H9 (cell line): ENCODE data around the gene ARHGDIA. TPM values are rescaled to one million over a fixed set of nuclear protein-coding genes. Genes with fewer than 3 reads are reported as not detected.

Experiments used
- DNase-seq: peaks from one replicate; pipeline ENCODE4 v3.0.0-alpha.2; 2017
- H2AFZ ChIP-seq: one replicate; pipeline ENCODE4 v1.6.1; 2013; ENCODE audit warnings: mild to moderate bottlenecking, low read length, control low read depth, moderate library complexity
- H2AK5ac ChIP-seq: 2 replicates; pipeline ENCODE4 v1.6.1; 2013; ENCODE audit warnings: low read length, control low read depth, mixed read lengths; ENCODE audit not compliant: insufficient read length
- H2BK120ac ChIP-seq: one replicate; pipeline ENCODE4 v1.6.1; 2013; ENCODE audit warnings: low read depth, mild to moderate bottlenecking, low read length, control low read depth, inconsistent platforms; ENCODE audit not compliant: poor library complexity, severe bottlenecking
- H2BK12ac ChIP-seq: 2 replicates; pipeline ENCODE4 v1.6.1; 2013; ENCODE audit warnings: low read length, control low read depth, mixed read lengths, low read depth; ENCODE audit not compliant: insufficient read length
- H2BK15ac ChIP-seq: 2 replicates; pipeline ENCODE4 v1.6.1; 2013; ENCODE audit warnings: low read depth, low read length, control low read depth
- H2BK20ac ChIP-seq: one replicate; pipeline ENCODE4 v1.6.1; 2013; ENCODE audit warnings: low read depth, mild to moderate bottlenecking, low read length, control low read depth, inconsistent platforms; ENCODE audit not compliant: poor library complexity, severe bottlenecking
- H2BK5ac ChIP-seq: 2 replicates; pipeline ENCODE4 v1.6.1; 2013; ENCODE audit warnings: low read length, control low read depth, mixed read lengths; ENCODE audit not compliant: insufficient read length
- H3K14ac ChIP-seq: 2 replicates; pipeline ENCODE4 v1.6.1; 2013; ENCODE audit warnings: low read length, control low read depth; ENCODE audit not compliant: insufficient read depth
- H3K18ac ChIP-seq: 2 replicates; pipeline ENCODE4 v1.6.1; 2013; ENCODE audit warnings: low read depth, mild to moderate bottlenecking, mixed read lengths, low read length, control low read depth; ENCODE audit not compliant: insufficient read length
- H3K23ac ChIP-seq: 2 replicates; pipeline ENCODE4 v1.6.1; 2013; ENCODE audit warnings: low read length, control low read depth, mixed read lengths, low read depth; ENCODE audit not compliant: insufficient read length
- H3K23me2 ChIP-seq: 2 replicates; pipeline ENCODE4 v1.6.1; 2013; ENCODE audit warnings: low read depth, mild to moderate bottlenecking, mixed read lengths, low read length, control low read depth; ENCODE audit not compliant: insufficient read length, poor library complexity, severe bottlenecking
- H3K27ac ChIP-seq: 2 replicates; pipeline ENCODE4 v1.5.1; 2013; ENCODE audit warnings: low read length, control low read depth, mixed read lengths, low read depth; ENCODE audit not compliant: insufficient read length
- H3K27me3 ChIP-seq: 2 replicates; pipeline ENCODE4 v1.6.1; 2013; ENCODE audit warnings: low read length, control low read depth, inconsistent platforms; ENCODE audit not compliant: insufficient read depth
- H3K4ac ChIP-seq: 2 replicates; pipeline ENCODE4 v1.6.1; 2013; ENCODE audit warnings: low read depth, mild to moderate bottlenecking, control low read depth, inconsistent platforms, low read length, moderate library complexity
- H3K4me1 ChIP-seq: 2 replicates; pipeline ENCODE4 v1.6.1; 2013; ENCODE audit warnings: low read length, control low read depth, inconsistent platforms; ENCODE audit not compliant: insufficient read depth
- H3K4me2 ChIP-seq: 2 replicates; pipeline ENCODE4 v1.6.1; 2013; ENCODE audit warnings: low read length, control low read depth, mixed read lengths; ENCODE audit not compliant: insufficient read length, insufficient read depth
- H3K56ac ChIP-seq: 2 replicates; pipeline ENCODE4 v1.6.1; 2013; ENCODE audit warnings: low read depth, mild to moderate bottlenecking, mixed read lengths, low read length, control low read depth; ENCODE audit not compliant: insufficient read length
- H3K79me1 ChIP-seq: 2 replicates; pipeline ENCODE4 v1.6.1; 2013; ENCODE audit warnings: low read depth, mild to moderate bottlenecking, moderate library complexity, low read length, control low read depth, inconsistent platforms; ENCODE audit not compliant: insufficient read depth, poor library complexity, severe bottlenecking
- H3K79me2 ChIP-seq: 2 replicates; pipeline ENCODE4 v1.6.1; 2013; ENCODE audit warnings: low read length, control low read depth, inconsistent platforms; ENCODE audit not compliant: insufficient read depth
- H3K9ac ChIP-seq: 2 replicates; pipeline ENCODE4 v1.6.1; 2013; ENCODE audit warnings: low read length, control low read depth, mixed read lengths; ENCODE audit not compliant: insufficient read length; ENCODE audit errors: extremely low read depth
- H3K9me3 ChIP-seq: one replicate; pipeline ENCODE4 v1.6.1; 2013; ENCODE audit warnings: low read depth, low read length, inconsistent platforms; ENCODE audit not compliant: control insufficient read depth
- H3T11ph ChIP-seq: one replicate; pipeline ENCODE4 v1.6.1; 2013; ENCODE audit warnings: mild to moderate bottlenecking, low read length, control low read depth, inconsistent platforms
- H4K20me1 ChIP-seq: one replicate; pipeline ENCODE4 v1.6.1; 2013; ENCODE audit not compliant: control insufficient read depth, insufficient read length, insufficient read depth
- H4K5ac ChIP-seq: 2 replicates; pipeline ENCODE4 v1.6.1; 2013; ENCODE audit warnings: low read depth, mild to moderate bottlenecking, mixed read lengths, low read length, control low read depth; ENCODE audit not compliant: insufficient read length
- H4K8ac ChIP-seq: replicated peaks from 2 replicates; pipeline ENCODE4 v1.6.1; 2013; ENCODE audit warnings: low read length, control low read depth, mixed read lengths, low read depth; ENCODE audit not compliant: insufficient read length
- H4K91ac ChIP-seq: 2 replicates; pipeline ENCODE4 v1.6.1; 2013; ENCODE audit warnings: low read depth, mild to moderate bottlenecking, moderate library complexity, mixed read lengths, low read length, control low read depth; ENCODE audit not compliant: insufficient read length
- H3K27ac Mint-ChIP-seq, 3 experiments: 2 replicates in 2 of 3; 3 replicates in 1 of 3; pipeline ENCODE4 v1.8.0; 2020 to 2021; ENCODE audit warnings: mixed read lengths in 3 of 3, mild to moderate bottlenecking in 1 of 3, moderate library complexity in 1 of 3
- H3K27me3 Mint-ChIP-seq: 2 replicates; pipeline ENCODE4 v1.8.0; 2021; ENCODE audit warnings: low read depth, mild to moderate bottlenecking, moderate library complexity, mixed read lengths
- H3K36me3 Mint-ChIP-seq, 3 experiments: 2 replicates in 2 of 3; 3 replicates in 1 of 3; pipeline ENCODE4 v1.8.0; 2020 to 2021; ENCODE audit warnings: low read depth in 3 of 3, mixed read lengths in 3 of 3; ENCODE audit not compliant: insufficient read depth in 1 of 3
- H3K4me1 Mint-ChIP-seq, 2 experiments: 2 replicates each; pipeline ENCODE4 v1.8.0; 2020; ENCODE audit warnings: mixed read lengths in 2 of 2
- H3K4me3 Mint-ChIP-seq, 2 experiments: 2 replicates in 1 of 2; 3 replicates in 1 of 2; pipeline ENCODE4 v1.8.0; 2020 to 2021; ENCODE audit warnings: mild to moderate bottlenecking in 2 of 2, mixed read lengths in 2 of 2, moderate library complexity in 1 of 2
- H3K9me3 Mint-ChIP-seq, 2 experiments: 2 replicates in 1 of 2; 3 replicates in 1 of 2; pipeline ENCODE4 v1.8.0; 2020; ENCODE audit warnings: mild to moderate bottlenecking in 2 of 2, mixed read lengths in 2 of 2, moderate library complexity in 1 of 2
- WGBS: extraction: QIAGEN DNeasy Blood & Tissue Kit; methylation state at CpG from one replicate; pipeline ENCODE4 v1.1.7; 2013; ENCODE audit warnings: missing lambda C conversion rate, low lambda C conversion rate, mixed read lengths; ENCODE audit not compliant: insufficient read length; ENCODE audit errors: extremely low coverage; 5-methylcytosine and 5-hydroxymethylcytosine counted together
- total RNA-seq: library from RNA; stranded (reverse); gene quantifications from 2 replicates; pipeline ENCODE4 v1.2.1, GENCODE V29; 2021
- TF ChIP-seq, protein P1 (sequence below): fragments of 200-600 bp; sonication (generic); conservative IDR thresholded peaks from 3 replicates; pipeline ENCODE4 v1.8.0; 2021; ENCODE audit warnings: antibody characterized with exemption, mild to moderate bottlenecking

ARHGDIA gene
- total RNA-seq, 1 experiment from 2014 or later, result 247 TPM

DNA sequence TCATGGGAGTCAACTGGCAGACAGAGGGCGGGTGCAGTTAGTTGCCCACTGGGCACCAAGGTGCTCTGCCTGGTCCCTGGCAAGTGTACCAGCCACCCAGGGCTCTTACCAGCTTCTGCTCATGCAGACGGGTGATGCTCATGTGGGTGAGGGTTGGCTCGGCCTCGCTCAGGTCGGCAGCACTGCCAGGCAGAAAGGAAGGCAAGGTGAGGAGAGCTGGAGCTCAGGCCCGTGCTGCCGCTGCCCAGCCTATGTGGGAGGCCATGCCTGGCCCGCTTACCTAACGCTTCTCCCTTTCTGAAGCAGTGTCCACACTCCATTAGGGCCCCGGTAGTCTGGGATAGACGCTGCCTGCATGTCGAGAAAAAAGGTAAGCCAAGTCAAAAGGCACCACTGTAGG, 44.2 kb upstream of the ARHGDIA start:
- H3K4me3 Mint-ChIP-seq, result no peak overlapping the region
- no peaks in the 10 kb centered on the region for H3K79me1 ChIP-seq
- H3K27me3 Mint-ChIP-seq, result no peaks in the 10 kb centered on the region
- no peak overlapping the region for H2BK120ac ChIP-seq
- no peaks in the 10 kb centered on the region; a peak in 1 of 5 replicates for H3K9me3 Mint-ChIP-seq
- no peak overlapping the region for H4K8ac ChIP-seq
- no peak overlapping the region for H3K18ac ChIP-seq
- H3K4me1 ChIP-seq, result no peaks in the 10 kb centered on the region
- no peak overlapping the region for H3K9ac ChIP-seq
- H2BK12ac ChIP-seq, result no peak overlapping the region
- no peak overlapping the region for H4K91ac ChIP-seq
- H2AK5ac ChIP-seq, result no peak overlapping the region
- no peak overlapping the region for H4K5ac ChIP-seq
- no peaks in the 10 kb centered on the region; the same call in 1 of the 2 replicates for H3K79me2 ChIP-seq
- H3K14ac ChIP-seq, result no peak overlapping the region
- H3K27me3 ChIP-seq, result no peaks in the 10 kb centered on the region
- DNase-seq, result no peak
- peaks cover 11 to 16% of the 10 kb centered on the region in 2 experiments for H3K4me1 Mint-ChIP-seq
- H3K36me3 Mint-ChIP-seq, result peaks cover 17 to 46% (median 44%) of the 10 kb centered on the region in 3 experiments; a peak in 6 of 7 replicates
- H3K9me3 ChIP-seq, result no peaks in the 10 kb centered on the region
- WGBS, result no CpG with 5 or more reads among the region's 12 CpGs
- no peak overlapping the region for H2AFZ ChIP-seq
- H3K23ac ChIP-seq, result no peak overlapping the region
- H3T11ph ChIP-seq, result no peak overlapping the region
- no peak overlapping the region for H3K27ac Mint-ChIP-seq
- peaks cover 10% of the 10 kb centered on the region for H3K23me2 ChIP-seq
- H3K27ac ChIP-seq, result no peak overlapping the region
- no peak overlapping the region for H2BK20ac ChIP-seq
- no peak overlapping the region for H2BK15ac ChIP-seq
- H3K4ac ChIP-seq, result no peak overlapping the region
- no peak overlapping the region for H3K4me2 ChIP-seq
- no peak overlapping the region for H2BK5ac ChIP-seq
- no peaks in the 10 kb centered on the region for H4K20me1 ChIP-seq
- H3K56ac ChIP-seq, result no peak overlapping the region
- TF ChIP-seq, protein P1, sequence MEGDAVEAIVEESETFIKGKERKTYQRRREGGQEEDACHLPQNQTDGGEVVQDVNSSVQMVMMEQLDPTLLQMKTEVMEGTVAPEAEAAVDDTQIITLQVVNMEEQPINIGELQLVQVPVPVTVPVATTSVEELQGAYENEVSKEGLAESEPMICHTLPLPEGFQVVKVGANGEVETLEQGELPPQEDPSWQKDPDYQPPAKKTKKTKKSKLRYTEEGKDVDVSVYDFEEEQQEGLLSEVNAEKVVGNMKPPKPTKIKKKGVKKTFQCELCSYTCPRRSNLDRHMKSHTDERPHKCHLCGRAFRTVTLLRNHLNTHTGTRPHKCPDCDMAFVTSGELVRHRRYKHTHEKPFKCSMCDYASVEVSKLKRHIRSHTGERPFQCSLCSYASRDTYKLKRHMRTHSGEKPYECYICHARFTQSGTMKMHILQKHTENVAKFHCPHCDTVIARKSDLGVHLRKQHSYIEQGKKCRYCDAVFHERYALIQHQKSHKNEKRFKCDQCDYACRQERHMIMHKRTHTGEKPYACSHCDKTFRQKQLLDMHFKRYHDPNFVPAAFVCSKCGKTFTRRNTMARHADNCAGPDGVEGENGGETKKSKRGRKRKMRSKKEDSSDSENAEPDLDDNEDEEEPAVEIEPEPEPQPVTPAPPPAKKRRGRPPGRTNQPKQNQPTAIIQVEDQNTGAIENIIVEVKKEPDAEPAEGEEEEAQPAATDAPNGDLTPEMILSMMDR, result no peak
